ENCODE results near the gene MED16. TPM values are rescaled to one million over a fixed set of nuclear protein-coding genes. Genes with fewer than 3 reads are reported as not detected.
"Not testable (repeated sequence)": the region's sequence is repeated elsewhere in the genome, so short reads cannot be mapped to it uniquely, and the experiment has no call there.

MED16 gene
- total RNA-seq, 1 experiment from 2014 or later, result 20.8 TPM

- DNase-seq (ENCODE audit: low read depth), result no peak
These were observed 3.2 kb downstream of the MED16 start for GRCh38 chr19:889662-890295.

GRCh38 chr19:888581-889385 lies 4.2 kb downstream of the MED16 start:
- no peak for DNase-seq (ENCODE audit: low read depth)

- no peak for DNase-seq (ENCODE audit: low read depth)
These were observed 5.4 kb downstream of the MED16 start for GRCh38 chr19:887599-887998.

- peak; percentile 54 for DNase-seq (ENCODE audit: low read depth)
These were observed 5.9 kb downstream of the MED16 start for GRCh38 chr19:887072-887471.

- DNase-seq (ENCODE audit: low read depth), result no peak
These were observed 7.3 kb downstream of the MED16 start for GRCh38 chr19:885536-886224.

- no peak for DNase-seq (ENCODE audit: low read depth)
These were observed 8.4 kb downstream of the MED16 start for GRCh38 chr19:884420-885211.

GRCh38 chr19:883661-884211 lies 9.3 kb downstream of the MED16 start:
- DNase-seq (ENCODE audit: low read depth), result no peak

- DNase-seq (ENCODE audit: low read depth), result no peak
These were observed 10.0 kb downstream of the MED16 start for GRCh38 chr19:882871-883497.

- DNase-seq (ENCODE audit: low read depth), result no peak
These were observed 11.5 kb downstream of the MED16 start for GRCh38 chr19:881385-882071.

GRCh38 chr19:879711-880438 lies 13.1 kb downstream of the MED16 start:
- no peak for DNase-seq (ENCODE audit: low read depth)

- not testable (repeated sequence) for DNase-seq (ENCODE audit: low read depth)
These were observed 14.0 kb downstream of the MED16 start for GRCh38 chr19:878751-879561.

- not testable (repeated sequence) for DNase-seq (ENCODE audit: low read depth)
These were observed 14.9 kb downstream of the MED16 start for GRCh38 chr19:877992-878660.

GRCh38 chr19:876780-877314 lies 16.1 kb downstream of the MED16 start:
- no peak for DNase-seq (ENCODE audit: low read depth)

- no peak for DNase-seq (ENCODE audit: low read depth)
These were observed 16.9 kb downstream of the MED16 start for GRCh38 chr19:876089-876488.

- DNase-seq (ENCODE audit: low read depth), result no peak
These were observed 17.6 kb downstream of the MED16 start for GRCh38 chr19:875265-875879.

- DNase-seq (ENCODE audit: low read depth), result no peak
These were observed 19.4 kb downstream of the MED16 start for GRCh38 chr19:873561-874041.

GRCh38 chr19:873084-873483 lies 19.9 kb downstream of the MED16 start:
- DNase-seq (ENCODE audit: low read depth), result no peak

All from HT1080 (cell line).